CD1c-positive myeloid dendritic cell (primary cell): ENCODE measurements around the gene TXNRD1.
"Not testable (repeated sequence)": the region's sequence is repeated elsewhere in the genome, so short reads cannot be mapped to it uniquely, and the experiment has no call there.

ENCODE experiments used
- DNase-seq: peaks from one replicate; pipeline ENCODE4 v3.0.0-alpha.2; 2016; ENCODE audit errors: extremely low spot score

The TXNRD1 gene

GRCh38 chr12:104190641-104191176 is 24.9 kb upstream of the TXNRD1 start:
- DNase-seq, result no peak

- no peak for DNase-seq
Observed at GRCh38 chr12:104197264-104197663, 18.3 kb upstream of the TXNRD1 start.

- no peak for DNase-seq
Observed at GRCh38 chr12:104199964-104200363, 15.6 kb upstream of the TXNRD1 start.

- DNase-seq, result peak; percentile 72
Observed at GRCh38 chr12:104201238-104202001, 14.2 kb upstream of the TXNRD1 start.

GRCh38 chr12:104204690-104205480 is 10.7 kb upstream of the TXNRD1 start:
- no peak for DNase-seq

GRCh38 chr12:104207416-104208205 is 8.0 kb upstream of the TXNRD1 start:
- DNase-seq, result no peak

GRCh38 chr12:104212516-104212915 is 3.1 kb upstream of the TXNRD1 start:
- DNase-seq, result no peak

- DNase-seq, result no peak
Observed at GRCh38 chr12:104213952-104214351, 1.6 kb upstream of the TXNRD1 start.

- no peak for DNase-seq
Observed at GRCh38 chr12:104216521-104216924, 944 bp downstream of the TXNRD1 start.

GRCh38 chr12:104218506-104218905 is 2.9 kb downstream of the TXNRD1 start:
- not testable (repeated sequence) for DNase-seq

GRCh38 chr12:104218935-104219334 is 3.4 kb downstream of the TXNRD1 start:
- no peak for DNase-seq

- DNase-seq, result peak; percentile 44
Observed at GRCh38 chr12:104219361-104219892, 3.8 kb downstream of the TXNRD1 start.

GRCh38 chr12:104219908-104220404 is 4.4 kb downstream of the TXNRD1 start:
- peak; percentile 65 for DNase-seq

GRCh38 chr12:104220931-104221330 is 5.4 kb downstream of the TXNRD1 start:
- DNase-seq, result no peak

GRCh38 chr12:104222976-104223375 is 7.4 kb downstream of the TXNRD1 start:
- no peak for DNase-seq

GRCh38 chr12:104223712-104224111 is 8.1 kb downstream of the TXNRD1 start:
- no peak for DNase-seq

GRCh38 chr12:104226672-104227071 is 11.1 kb downstream of the TXNRD1 start:
- DNase-seq, result no peak

GRCh38 chr12:104230304-104231095 is 14.9 kb downstream of the TXNRD1 start:
- DNase-seq, result no peak

- DNase-seq, result no peak
Observed at GRCh38 chr12:104232609-104233280, 17.2 kb downstream of the TXNRD1 start.

- no peak for DNase-seq
Observed at GRCh38 chr12:104234926-104235499, 19.4 kb downstream of the TXNRD1 start.
